Left ventricle myocardium inferior (tissue), 1 donor: Measurements from ENCODE around the gene FAM98B. TPM values are rescaled to one million over a fixed set of nuclear protein-coding genes. Genes with fewer than 3 reads are reported as not detected.
A peak's percentile ranks its signal among the peaks of the same experiment; 100 is the strongest.
"Not testable (repeated sequence)": the region's sequence is repeated elsewhere in the genome, so short reads cannot be mapped to it uniquely, and the experiment has no call there.

Experiments
- DNase-seq: peaks from one replicate; pipeline ENCODE4 v3.0.0-alpha.2; 2020
- H3K27ac ChIP-seq: fragments of 200-600 bp; replicated peaks from 2 replicates; pipeline ENCODE4 v1.8.0; 2021
- H3K27me3 ChIP-seq: fragments of 200-600 bp; 2 replicates; pipeline ENCODE4 v1.8.0; 2021; ENCODE audit warnings: low read depth
- H3K36me3 ChIP-seq: fragments of 200-600 bp; 2 replicates; pipeline ENCODE4 v1.8.0; 2021
- H3K4me1 ChIP-seq: fragments of 200-600 bp; 2 replicates; pipeline ENCODE4 v1.8.0; 2021
- H3K4me3 ChIP-seq: fragments of 200-600 bp; 2 replicates; pipeline ENCODE4 v1.8.0; 2021; ENCODE audit warnings: mild to moderate bottlenecking, moderate library complexity
- H3K9me3 ChIP-seq: fragments of 200-600 bp; replicated peaks from 2 replicates; pipeline ENCODE4 v1.8.0; 2021
- intact Hi-C: fragments of 100-400 bp; cut with micrococcal nuclease; formaldehyde crosslinking; loops from one replicate; pipeline ENCODE4 v1.11.0; 2022
- total RNA-seq: library from RNA; stranded (reverse); fragmentation: NEBNext Ultra II Directional; extraction: Animal tissue kit (Norgen Biotek cat#: 25700); gene quantifications from one replicate; pipeline ENCODE4 v1.2.1, GENCODE V29; 2021
- TF ChIP-seq, protein P1 (sequence below): fragments of 200-600 bp; IDR thresholded peaks from 2 replicates; pipeline ENCODE4 v1.8.0; 2021; ENCODE audit warnings: antibody characterized with exemption, mild to moderate bottlenecking, borderline replicate concordance
- donor health status: DM: no; HTN: yes; CAD: no; lungs with severe emphysema.

Gene FAM98B
- total RNA-seq, 1 donor from 2014 or later, result 28.7 TPM

DNA sequence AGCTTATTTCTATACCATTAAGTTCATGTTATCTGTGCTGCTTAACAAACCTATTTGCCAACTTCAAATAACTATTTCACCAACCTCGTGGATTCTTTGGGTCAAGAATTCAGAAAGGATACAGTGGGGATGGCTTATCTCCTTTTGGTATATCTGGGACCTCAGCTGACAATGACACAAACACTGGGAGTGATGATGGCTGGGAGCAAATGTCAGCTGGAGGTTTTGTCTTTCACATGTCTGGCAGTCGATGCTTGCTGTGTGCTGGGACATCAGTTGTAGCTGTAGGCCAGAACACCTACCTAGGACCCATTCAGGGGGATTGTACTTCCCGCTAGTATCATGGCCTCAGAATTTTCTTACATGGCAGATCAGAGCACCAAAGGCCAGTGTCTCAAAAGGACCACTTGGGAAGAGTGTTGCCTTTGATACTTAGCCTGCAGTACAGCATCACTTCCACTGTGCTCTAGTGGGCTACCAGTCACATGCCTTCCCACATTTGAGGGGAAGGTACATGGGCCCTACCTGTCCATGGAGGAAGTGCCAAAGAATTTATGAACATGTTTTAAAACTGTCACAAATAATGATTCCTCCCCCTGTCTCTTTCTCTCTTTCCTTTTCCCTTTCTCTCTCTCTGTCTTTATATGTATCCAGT, 23.7 kb upstream of the FAM98B start:
- TF ChIP-seq, protein P1, sequence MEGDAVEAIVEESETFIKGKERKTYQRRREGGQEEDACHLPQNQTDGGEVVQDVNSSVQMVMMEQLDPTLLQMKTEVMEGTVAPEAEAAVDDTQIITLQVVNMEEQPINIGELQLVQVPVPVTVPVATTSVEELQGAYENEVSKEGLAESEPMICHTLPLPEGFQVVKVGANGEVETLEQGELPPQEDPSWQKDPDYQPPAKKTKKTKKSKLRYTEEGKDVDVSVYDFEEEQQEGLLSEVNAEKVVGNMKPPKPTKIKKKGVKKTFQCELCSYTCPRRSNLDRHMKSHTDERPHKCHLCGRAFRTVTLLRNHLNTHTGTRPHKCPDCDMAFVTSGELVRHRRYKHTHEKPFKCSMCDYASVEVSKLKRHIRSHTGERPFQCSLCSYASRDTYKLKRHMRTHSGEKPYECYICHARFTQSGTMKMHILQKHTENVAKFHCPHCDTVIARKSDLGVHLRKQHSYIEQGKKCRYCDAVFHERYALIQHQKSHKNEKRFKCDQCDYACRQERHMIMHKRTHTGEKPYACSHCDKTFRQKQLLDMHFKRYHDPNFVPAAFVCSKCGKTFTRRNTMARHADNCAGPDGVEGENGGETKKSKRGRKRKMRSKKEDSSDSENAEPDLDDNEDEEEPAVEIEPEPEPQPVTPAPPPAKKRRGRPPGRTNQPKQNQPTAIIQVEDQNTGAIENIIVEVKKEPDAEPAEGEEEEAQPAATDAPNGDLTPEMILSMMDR, result no peak
- Histone ChIP-seq H3K4me1 (no peaks in the 10 kb centered on the region), H3K36me3 (no peaks in the 10 kb centered on the region), H3K4me3 (no peak overlapping the region), H3K9me3 (no peaks in the 10 kb centered on the region), H3K27ac (no peak overlapping the region), H3K27me3 (peaks cover 4% of the 10 kb centered on the region)
- intact Hi-C loops, result no loop called here
- no peak for DNase-seq

DNA sequence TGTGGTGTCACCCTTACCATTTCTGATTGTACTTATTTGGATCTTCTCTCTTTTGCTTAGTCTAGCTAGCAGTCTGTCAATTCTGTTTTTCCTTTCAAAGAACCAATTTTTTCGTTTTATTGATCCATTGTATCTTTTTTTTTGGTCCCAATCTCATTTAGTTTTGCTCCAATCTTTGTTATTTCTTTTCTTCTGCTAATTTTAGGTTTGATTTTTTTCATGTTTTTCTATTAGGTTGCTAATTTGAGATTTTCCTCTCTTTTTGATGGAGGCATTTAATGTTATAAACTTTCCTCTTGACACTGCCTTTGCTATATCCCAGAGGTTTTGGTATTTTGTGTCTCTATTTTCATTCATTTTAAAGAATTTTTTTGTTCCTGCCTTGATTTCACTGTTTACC, 16.9 kb upstream of the FAM98B start:
- TF ChIP-seq, protein P1, result no peak
- intact Hi-C loops, result no loop called here
- Histone ChIP-seq H3K27ac (no peak overlapping the region), H3K4me1 (peaks cover 8% of the 10 kb centered on the region), H3K9me3 (peaks cover 4% of the 10 kb centered on the region), H3K36me3 (no peaks in the 10 kb centered on the region), H3K27me3 (peaks cover 14% of the 10 kb centered on the region), H3K4me3 (no peak overlapping the region)
- no peak for DNase-seq

DNA sequence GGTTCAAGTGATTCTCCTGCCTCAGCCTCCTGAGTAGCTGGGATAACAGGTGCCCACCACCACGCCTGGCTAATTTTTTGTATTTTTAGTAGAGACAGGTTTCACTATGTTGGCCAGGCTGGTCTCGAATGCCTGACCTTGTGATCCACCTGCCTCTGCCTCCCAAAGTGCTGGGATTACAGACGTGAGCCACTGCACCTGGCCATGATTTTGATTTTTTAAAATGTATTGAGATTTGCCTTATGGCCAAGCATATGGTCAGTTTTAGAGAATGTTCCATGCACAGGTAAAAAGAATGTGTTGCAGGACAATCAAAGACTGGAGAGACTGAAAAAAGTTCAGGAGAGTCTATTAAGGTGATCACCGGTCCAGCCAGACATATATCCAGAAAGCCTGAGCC, 16.3 kb upstream of the FAM98B start:
- H3K36me3 ChIP-seq, H3K4me1 ChIP-seq, H3K9me3 ChIP-seq, intact Hi-C loops, DNase-seq, H3K4me3 ChIP-seq, H3K27ac ChIP-seq: not testable (repeated sequence)
- H3K27me3 ChIP-seq, result peaks cover 14% of the 10 kb centered on the region

DNA sequence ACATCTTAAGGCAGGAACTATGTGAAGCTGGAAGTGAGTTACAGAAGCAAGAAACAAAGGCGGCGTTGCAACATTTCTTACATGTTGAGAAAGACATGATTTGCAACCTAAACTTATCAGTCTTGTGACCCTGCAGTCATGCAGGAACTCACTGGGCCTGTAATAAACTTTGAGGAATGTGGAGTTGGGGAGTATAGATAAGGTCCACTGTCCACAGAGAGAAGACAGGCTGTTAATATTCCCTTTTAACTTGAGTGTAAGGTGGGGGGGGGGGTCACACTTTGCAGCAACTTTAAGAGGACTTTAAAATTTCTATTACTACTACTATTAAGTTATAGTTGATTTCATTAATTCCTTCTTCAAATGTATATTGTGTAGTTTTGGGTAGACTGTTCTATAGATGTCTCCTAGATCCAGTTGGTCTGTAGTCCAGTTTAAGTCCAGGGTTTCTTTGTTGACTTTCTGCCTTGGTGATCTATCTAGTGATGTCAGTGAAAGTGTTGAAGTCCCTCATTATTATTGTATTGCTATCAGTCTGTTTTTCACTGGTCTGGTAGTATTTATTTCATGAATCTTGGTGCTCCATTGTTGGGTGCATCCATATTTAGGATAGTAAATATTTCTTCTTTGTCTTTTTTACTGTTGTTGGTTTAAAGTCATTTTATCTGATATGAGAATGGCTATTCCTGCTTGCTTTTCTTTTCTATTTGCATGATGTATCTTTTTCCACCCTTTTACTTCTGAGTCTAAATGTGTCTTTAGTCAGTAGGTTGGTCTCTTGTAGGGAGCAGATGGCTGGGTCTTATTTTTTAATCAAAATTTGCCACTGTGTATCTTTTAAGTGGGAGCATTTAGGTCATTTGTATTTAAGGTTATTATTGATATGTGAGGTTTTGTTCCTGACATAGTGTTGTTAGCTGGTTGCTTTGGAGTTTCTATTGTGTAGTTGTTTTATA, 15.6 kb upstream of the FAM98B start:
- DNase-seq, result no peak
- H3K4me3 ChIP-seq, result no peak overlapping the region
- TF ChIP-seq, protein P1, result no peak
- peaks cover 14% of the 10 kb centered on the region for H3K27me3 ChIP-seq
- peaks cover 4% of the 10 kb centered on the region for H3K9me3 ChIP-seq
- H3K4me1 ChIP-seq, result peaks cover 8% of the 10 kb centered on the region
- no peak overlapping the region for H3K27ac ChIP-seq
- intact Hi-C loops, result no loop called here
- H3K36me3 ChIP-seq, result no peaks in the 10 kb centered on the region

DNA sequence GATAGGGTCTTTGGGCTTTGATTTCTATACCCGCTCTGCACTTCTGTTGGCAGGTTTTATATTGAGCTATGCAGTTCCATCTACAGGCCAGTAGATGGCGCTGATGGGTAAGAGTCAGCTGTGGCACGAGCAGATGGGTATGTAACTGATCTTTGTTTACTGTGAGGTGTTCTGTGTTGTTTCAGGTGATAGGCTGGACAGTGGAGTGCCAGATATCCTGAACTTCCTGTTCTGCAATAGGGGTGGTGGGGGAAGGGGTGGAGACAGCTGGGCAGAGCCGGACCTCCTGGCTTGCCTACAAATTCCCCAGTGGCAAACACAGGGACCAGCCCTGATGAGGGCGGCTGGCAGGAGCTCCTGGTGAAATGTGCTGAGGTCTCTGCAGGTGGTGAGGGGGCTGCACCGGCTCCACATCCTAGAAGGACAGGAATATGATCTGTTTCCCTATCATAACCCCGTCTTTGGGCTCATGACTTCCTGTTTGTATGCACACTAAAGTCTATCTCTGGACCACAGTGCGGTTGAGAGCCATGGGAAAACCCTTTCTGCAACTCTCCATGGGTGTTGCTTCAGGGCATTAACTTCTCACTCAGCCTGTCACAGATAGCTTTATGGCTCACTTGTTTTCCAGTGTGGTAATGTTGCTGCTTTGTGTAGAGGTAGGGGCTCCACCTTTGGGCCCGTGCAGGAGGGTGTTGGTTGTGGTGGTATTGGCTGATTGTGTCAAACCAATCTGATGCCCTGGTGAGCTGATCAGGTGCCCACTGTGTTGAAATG, 13.4 kb upstream of the FAM98B start:
- intact Hi-C loops, result loop anchor here (10.0 kb wide), 1 partner anchor 244 kb away; no protein-coding TSS in a partner anchor
- no peaks in the 10 kb centered on the region for H3K36me3 ChIP-seq
- no peak for DNase-seq
- H3K4me3 ChIP-seq, result no peak overlapping the region
- TF ChIP-seq, protein P1, result peak; percentile 96
- H3K4me1 ChIP-seq, result peaks cover 8% of the 10 kb centered on the region
- H3K27ac ChIP-seq, result no peak overlapping the region
- H3K27me3 ChIP-seq, result peaks cover 11% of the 10 kb centered on the region
- H3K9me3 ChIP-seq, result peaks cover 4% of the 10 kb centered on the region
